Stimulated activated naive CD8-positive, alpha-beta T cell treated with anti-CD3 and anti-CD28 coated beads, Interleukin-15, amount 100 ng/mL, for 72 hours (primary cell): Measurements from ENCODE around the gene POLR2J2.
A peak's percentile ranks its signal among the peaks of the same experiment; 100 is the strongest.
"Not testable (repeated sequence)": the region's sequence is repeated elsewhere in the genome, so short reads cannot be mapped to it uniquely, and the experiment has no call there.

Experiments
- ATAC-seq: fragments of 150-1000 bp; cut with Tn5 transposase; 2 replicates; pipeline ENCODE4 v1.10.0; 2021; ENCODE audit warnings: mild to moderate bottlenecking, moderate library complexity
- DNase-seq, 2 donors: peaks; one replicate each; pipeline ENCODE4 v3.0.0; 2021 to 2022
- H3K27ac Mint-ChIP-seq, 2 donors: one replicate each; pipeline ENCODE4 v1.8.0; 2022; ENCODE audit warnings: mild to moderate bottlenecking in 2 of 2, mixed read lengths in 2 of 2, moderate library complexity in 2 of 2
- H3K27me3 Mint-ChIP-seq: one replicate; pipeline ENCODE4 v1.8.0; 2022; ENCODE audit warnings: mixed read lengths
- H3K4me1 Mint-ChIP-seq: one replicate; pipeline ENCODE4 v1.8.0; 2022; ENCODE audit warnings: mild to moderate bottlenecking, mixed read lengths
- H3K4me3 Mint-ChIP-seq, 2 donors: one replicate each; pipeline ENCODE4 v1.8.0; 2022; ENCODE audit warnings: mild to moderate bottlenecking in 2 of 2, mixed read lengths in 2 of 2, moderate library complexity in 1 of 2
- H3K9me3 Mint-ChIP-seq, 2 donors: one replicate each; pipeline ENCODE4 v1.8.0; 2022; ENCODE audit warnings: mixed read lengths in 2 of 2

The POLR2J2 gene

DNA sequence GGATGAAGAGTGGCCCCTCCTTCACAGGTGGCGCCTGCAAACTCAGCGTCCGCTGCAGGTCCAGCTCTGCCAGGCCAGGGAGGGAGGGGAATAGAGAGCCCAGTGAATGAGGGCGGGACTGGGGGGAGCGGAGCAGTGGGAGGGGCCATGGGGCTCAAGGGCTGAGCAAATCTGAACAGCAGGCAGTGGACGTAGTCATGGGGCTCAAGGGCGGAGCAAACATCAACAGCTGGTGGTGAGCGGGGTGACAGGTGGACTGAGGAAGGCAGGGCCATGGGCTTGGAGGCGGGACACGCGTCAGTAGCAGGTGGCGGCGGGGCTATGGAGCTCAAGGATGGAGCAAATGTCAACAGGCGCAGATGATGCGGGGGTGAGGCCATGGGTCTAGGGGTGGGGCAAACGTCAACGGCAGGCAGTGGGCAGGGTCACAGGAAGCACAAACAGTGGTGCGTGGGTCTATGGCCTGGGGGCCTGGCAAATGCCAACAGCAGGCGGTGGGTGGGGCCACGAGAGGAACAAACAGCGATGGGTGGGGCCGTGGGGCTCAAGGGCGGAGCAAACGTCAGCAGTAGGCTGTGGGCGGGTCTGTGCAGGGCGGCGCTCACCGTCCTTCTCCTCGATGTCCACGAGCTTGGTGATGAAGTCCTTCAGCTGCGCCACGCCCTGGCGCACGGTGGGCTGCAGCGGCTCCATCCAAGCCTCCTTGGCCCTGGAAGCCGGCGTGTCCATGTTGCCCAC lies 17.0 kb upstream of the POLR2J2 start:
- not testable (repeated sequence) for DNase-seq, H3K4me1 Mint-ChIP-seq, H3K27ac Mint-ChIP-seq, H3K4me3 Mint-ChIP-seq, H3K27me3 Mint-ChIP-seq, H3K9me3 Mint-ChIP-seq
- ATAC-seq = peak; percentile 87

DNA sequence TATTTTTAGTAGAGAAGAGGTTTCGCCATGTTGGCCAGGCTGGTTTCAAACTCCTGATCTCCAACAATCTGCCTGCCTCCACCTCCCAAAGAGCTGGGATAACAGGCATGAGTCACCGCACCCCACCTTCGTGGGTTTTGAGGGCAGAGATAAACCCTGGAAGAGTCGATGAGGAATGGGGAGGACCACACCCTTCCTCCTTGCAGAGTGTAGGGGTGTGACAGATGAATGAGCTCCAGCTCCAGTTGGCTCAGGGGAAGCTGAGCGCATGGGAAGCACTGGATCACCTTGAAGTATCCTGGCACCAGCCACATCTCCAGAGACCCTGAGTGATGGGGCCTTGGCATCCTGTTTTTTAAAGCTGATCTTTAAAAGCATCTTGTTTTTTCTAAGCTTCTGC lies 11.1 kb upstream of the POLR2J2 start:
- not testable (repeated sequence) for H3K4me1 Mint-ChIP-seq, H3K9me3 Mint-ChIP-seq, ATAC-seq, H3K27me3 Mint-ChIP-seq, H3K4me3 Mint-ChIP-seq, DNase-seq, H3K27ac Mint-ChIP-seq

- ATAC-seq = peak; percentile 28
- H3K4me3 Mint-ChIP-seq, H3K4me1 Mint-ChIP-seq, H3K9me3 Mint-ChIP-seq, H3K27ac Mint-ChIP-seq, H3K27me3 Mint-ChIP-seq, DNase-seq: not testable (repeated sequence)
Observed at GRCh38 chr7:102680780-102681179, 9.3 kb upstream of the POLR2J2 start.

DNA sequence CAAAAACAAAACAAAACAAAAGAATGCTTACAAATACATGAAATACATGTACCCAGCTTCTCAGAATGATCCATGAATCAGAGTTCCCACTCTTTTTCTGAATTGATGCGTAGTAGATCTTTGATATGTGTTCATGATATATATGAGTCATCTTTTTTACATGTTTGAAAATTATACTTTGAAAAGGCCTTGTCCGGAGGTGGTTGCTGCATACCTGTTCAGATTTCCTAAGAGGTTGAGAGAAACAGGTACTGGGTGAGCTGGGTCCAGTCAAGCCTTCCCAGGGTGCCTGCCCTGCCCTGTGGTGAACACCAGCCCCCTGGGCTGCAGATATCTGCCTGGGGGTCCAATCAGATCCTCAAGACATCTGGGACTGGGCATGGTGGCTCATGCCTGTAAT lies 4.1 kb upstream of the POLR2J2 start:
- peak in 1 of 2 donors; percentile 23 for DNase-seq
- not testable (repeated sequence) for H3K27me3 Mint-ChIP-seq, H3K27ac Mint-ChIP-seq, ATAC-seq, H3K9me3 Mint-ChIP-seq, H3K4me1 Mint-ChIP-seq, H3K4me3 Mint-ChIP-seq

GRCh38 chr7:102673447-102674067 lies 2.1 kb upstream of the POLR2J2 start:
- not testable (repeated sequence) for H3K4me3 Mint-ChIP-seq, H3K4me1 Mint-ChIP-seq, H3K9me3 Mint-ChIP-seq, DNase-seq, H3K27ac Mint-ChIP-seq, ATAC-seq, H3K27me3 Mint-ChIP-seq

GRCh38 chr7:102671956-102672307 lies 469 bp upstream of the POLR2J2 start:
- H3K27ac Mint-ChIP-seq, H3K9me3 Mint-ChIP-seq, DNase-seq, H3K4me1 Mint-ChIP-seq, H3K27me3 Mint-ChIP-seq, H3K4me3 Mint-ChIP-seq: not testable (repeated sequence)
- ATAC-seq = peak; percentile 57

DNA sequence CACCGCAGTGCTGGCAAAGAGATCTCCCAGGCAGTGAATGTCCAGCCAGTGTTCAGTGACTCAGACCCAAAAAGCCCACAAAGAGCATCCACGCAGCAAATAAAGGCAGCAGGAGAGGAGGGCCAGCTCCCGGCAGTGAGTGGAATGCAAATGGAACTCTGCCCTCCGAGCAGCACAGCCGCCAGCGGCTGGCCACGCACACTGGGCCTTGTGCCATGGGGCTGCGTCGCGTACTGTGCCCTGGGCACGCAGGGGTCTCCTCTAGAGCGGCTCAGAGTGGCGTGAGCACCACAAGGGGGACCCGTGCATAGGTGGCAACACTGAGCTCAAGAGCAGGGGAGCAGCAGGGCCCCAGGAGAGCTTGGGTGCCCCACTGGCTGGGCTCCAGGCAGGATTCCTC lies 3.9 kb downstream of the POLR2J2 start:
- not testable (repeated sequence) for H3K4me1 Mint-ChIP-seq, ATAC-seq, DNase-seq, H3K27me3 Mint-ChIP-seq, H3K9me3 Mint-ChIP-seq, H3K4me3 Mint-ChIP-seq, H3K27ac Mint-ChIP-seq

GRCh38 chr7:102666850-102667249 lies 4.6 kb downstream of the POLR2J2 start:
- not testable (repeated sequence) for ATAC-seq, H3K27ac Mint-ChIP-seq, H3K4me1 Mint-ChIP-seq, H3K4me3 Mint-ChIP-seq, DNase-seq, H3K27me3 Mint-ChIP-seq, H3K9me3 Mint-ChIP-seq

- H3K4me3 Mint-ChIP-seq, H3K27ac Mint-ChIP-seq, H3K4me1 Mint-ChIP-seq, DNase-seq, ATAC-seq, H3K27me3 Mint-ChIP-seq, H3K9me3 Mint-ChIP-seq: not testable (repeated sequence)
Observed at GRCh38 chr7:102664765-102665164, 6.7 kb downstream of the POLR2J2 start.

DNA sequence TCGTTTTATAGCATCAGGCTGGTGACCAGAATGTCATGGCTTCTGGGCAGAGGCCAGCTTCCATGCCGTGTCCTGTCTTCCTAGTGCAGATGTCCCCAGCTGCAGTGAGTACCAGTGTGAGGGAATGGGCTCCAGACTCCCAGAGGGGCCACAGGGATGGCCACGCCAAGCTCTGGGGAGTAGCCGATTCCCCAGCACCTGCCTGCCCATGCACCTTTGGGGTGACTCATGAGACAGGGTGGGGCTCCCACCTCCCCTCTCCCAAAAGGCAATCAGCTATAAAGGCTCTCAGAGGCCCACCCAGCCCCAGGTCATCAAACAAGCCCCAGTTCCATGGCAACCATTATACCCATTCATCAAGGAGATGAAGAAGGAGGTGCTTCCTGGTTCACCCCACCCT lies 21.5 kb downstream of the POLR2J2 start, which contains the start of gene SPDYE2B:
SPDYE2B (plus strand) TSS at position 396 of the 400 bp plus-strand sequence. CDS start 2,030 bp downstream, outside the sequence.
- H3K4me3 Mint-ChIP-seq, H3K9me3 Mint-ChIP-seq, H3K4me1 Mint-ChIP-seq, H3K27me3 Mint-ChIP-seq, DNase-seq, ATAC-seq: not testable (repeated sequence)
- H3K27ac Mint-ChIP-seq = peak within 1 kb of the TSS in 1 of 2 donors; percentile 19

GRCh38 chr7:102647813-102648212 lies 23.6 kb downstream of the POLR2J2 start:
- not testable (repeated sequence) for H3K27me3 Mint-ChIP-seq, H3K27ac Mint-ChIP-seq, H3K4me1 Mint-ChIP-seq, H3K4me3 Mint-ChIP-seq, H3K9me3 Mint-ChIP-seq
- peak in 1 of 2 donors; percentile 10 for DNase-seq
- ATAC-seq = peak; percentile 13

DNA sequence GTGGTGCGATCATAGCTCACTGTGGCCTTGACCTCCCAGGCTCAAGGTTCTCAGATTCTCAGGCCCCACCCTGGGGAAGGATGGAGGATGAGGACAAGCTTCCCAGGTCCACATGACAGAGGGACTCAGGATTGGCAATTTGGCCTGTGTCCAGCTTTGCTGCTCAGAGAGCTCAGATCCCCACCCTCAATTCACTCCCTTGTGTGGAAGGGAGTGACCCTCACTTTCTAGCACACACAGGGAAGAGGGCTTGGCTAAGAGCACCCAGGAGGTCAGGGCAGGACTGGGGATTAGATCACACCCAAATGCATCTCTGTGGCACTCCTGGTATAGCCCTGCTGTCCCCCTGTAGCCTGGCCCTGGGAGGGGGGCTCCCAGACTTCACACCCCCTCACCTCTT lies 28.1 kb downstream of the POLR2J2 start:
- not testable (repeated sequence) for DNase-seq, H3K27me3 Mint-ChIP-seq, H3K9me3 Mint-ChIP-seq

DNA sequence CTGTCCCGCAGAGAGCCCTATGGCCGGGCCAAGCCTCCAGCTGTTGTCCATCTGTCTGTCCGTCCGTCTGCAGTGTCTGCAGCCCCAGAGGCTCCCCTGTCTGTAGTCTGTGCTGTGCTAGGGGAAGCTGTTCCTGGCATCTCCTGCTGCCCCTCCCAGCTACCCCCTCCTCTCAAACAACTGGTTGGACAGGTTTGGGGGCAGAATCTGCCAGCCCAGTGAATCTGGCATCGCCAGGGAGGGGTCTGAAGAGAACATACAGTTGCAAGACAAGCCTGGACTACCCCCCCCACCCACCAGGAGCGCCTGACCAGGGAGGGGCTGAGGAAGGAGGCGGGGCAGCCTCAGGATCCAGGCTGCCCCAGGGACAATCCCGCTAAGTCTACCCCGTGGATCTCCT lies 28.8 kb downstream of the POLR2J2 start, which contains the start of gene UPK3BL1:
UPK3BL1 (minus strand) TSS at position 101 of the 400 bp plus-strand sequence; CDS start at position 51, 50 bp downstream.
- not testable (repeated sequence) for H3K9me3 Mint-ChIP-seq, H3K4me3 Mint-ChIP-seq, H3K27me3 Mint-ChIP-seq, ATAC-seq, DNase-seq, H3K27ac Mint-ChIP-seq, H3K4me1 Mint-ChIP-seq

More for the DNA sequence above, 28.1 kb downstream of the POLR2J2 start:
- not testable (repeated sequence) for H3K4me3 Mint-ChIP-seq, ATAC-seq, H3K4me1 Mint-ChIP-seq, H3K27ac Mint-ChIP-seq

- H3K4me3 Mint-ChIP-seq, H3K27me3 Mint-ChIP-seq, H3K27ac Mint-ChIP-seq, H3K9me3 Mint-ChIP-seq, H3K4me1 Mint-ChIP-seq: not testable (repeated sequence)
- ATAC-seq = peak; percentile 47
- peak in 1 of 2 donors; percentile 21 for DNase-seq
Observed at GRCh38 chr7:102638848-102639247, 32.6 kb downstream of the POLR2J2 start.

- not testable (repeated sequence) for H3K9me3 Mint-ChIP-seq, H3K4me3 Mint-ChIP-seq, H3K27me3 Mint-ChIP-seq, ATAC-seq, H3K4me1 Mint-ChIP-seq, H3K27ac Mint-ChIP-seq
- DNase-seq = peak in 1 of 2 donors; percentile 14
Observed at GRCh38 chr7:102636956-102637355, 34.5 kb downstream of the POLR2J2 start.

DNA sequence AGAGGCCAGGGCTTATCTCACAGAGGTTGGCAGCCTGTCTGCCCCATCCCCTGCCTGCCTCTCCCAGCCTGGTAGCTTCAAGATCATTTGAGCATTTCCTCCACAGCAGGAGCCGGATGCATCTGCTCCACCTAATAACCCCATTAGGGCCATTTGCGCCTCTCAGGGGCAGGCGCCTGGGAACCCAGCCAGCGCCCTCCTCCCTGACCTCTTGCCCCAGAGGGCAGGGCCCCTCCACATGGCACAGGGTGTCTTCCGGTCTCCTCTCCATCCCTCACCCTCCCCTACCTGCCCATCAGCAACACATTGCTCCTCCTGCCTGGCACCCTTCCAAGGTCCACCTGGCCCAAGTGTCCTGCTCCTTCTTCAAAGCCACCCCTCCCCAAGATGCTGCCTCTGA lies 36.1 kb downstream of the POLR2J2 start:
- H3K9me3 Mint-ChIP-seq, H3K4me3 Mint-ChIP-seq, H3K27me3 Mint-ChIP-seq, ATAC-seq, H3K27ac Mint-ChIP-seq, DNase-seq, H3K4me1 Mint-ChIP-seq: not testable (repeated sequence)
